A549 (cell line): Measurements from ENCODE around the gene PDE1C.

Source experiments
- NPAS2 ChIP-seq: fragments of 250-450 bp; sonication (Bioruptor Pico); IDR thresholded peaks from 2 replicates; pipeline ENCODE4 v1.8.0; 2022; ENCODE audit warnings: mild to moderate bottlenecking, moderate library complexity, borderline replicate concordance
- TF ChIP-seq, protein P1 (sequence below): fragments of >200 bp; sonication (Bioruptor Twin); formaldehyde crosslinking; IDR thresholded peaks from 3 replicates; pipeline ENCODE4 v1.5.1; 2016

DNA sequence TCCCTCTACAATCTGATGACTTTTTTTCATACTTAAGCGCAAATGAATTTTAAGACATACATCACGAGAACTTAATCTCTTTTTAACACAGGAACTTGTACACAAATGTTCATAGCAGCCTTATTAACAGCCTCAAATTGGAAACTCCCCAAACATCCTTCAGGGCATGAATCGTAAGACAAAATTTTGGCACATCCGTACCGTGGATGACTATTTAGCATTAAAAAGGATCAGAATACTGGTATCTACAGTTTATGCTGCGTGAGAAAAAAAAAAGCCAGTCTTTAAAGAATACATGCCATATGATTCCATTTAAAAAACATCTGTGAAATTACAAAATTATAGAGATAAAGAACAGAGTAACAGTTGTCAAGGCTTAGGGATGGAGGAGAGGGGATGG lies 46.8 kb downstream of the PDE1C start:
- TF ChIP-seq, protein P1, sequence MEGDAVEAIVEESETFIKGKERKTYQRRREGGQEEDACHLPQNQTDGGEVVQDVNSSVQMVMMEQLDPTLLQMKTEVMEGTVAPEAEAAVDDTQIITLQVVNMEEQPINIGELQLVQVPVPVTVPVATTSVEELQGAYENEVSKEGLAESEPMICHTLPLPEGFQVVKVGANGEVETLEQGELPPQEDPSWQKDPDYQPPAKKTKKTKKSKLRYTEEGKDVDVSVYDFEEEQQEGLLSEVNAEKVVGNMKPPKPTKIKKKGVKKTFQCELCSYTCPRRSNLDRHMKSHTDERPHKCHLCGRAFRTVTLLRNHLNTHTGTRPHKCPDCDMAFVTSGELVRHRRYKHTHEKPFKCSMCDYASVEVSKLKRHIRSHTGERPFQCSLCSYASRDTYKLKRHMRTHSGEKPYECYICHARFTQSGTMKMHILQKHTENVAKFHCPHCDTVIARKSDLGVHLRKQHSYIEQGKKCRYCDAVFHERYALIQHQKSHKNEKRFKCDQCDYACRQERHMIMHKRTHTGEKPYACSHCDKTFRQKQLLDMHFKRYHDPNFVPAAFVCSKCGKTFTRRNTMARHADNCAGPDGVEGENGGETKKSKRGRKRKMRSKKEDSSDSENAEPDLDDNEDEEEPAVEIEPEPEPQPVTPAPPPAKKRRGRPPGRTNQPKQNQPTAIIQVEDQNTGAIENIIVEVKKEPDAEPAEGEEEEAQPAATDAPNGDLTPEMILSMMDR = no peak
- TF ChIP-seq NPAS2 (CRISPR knock-in tag) = no peak
